HG03280 (cell line): Measurements from ENCODE around the gene DAP.
"Not testable (repeated sequence)": the region's sequence is repeated elsewhere in the genome, so short reads cannot be mapped to it uniquely, and the experiment has no call there.

Experiments used
- ATAC-seq: cut with Tn5 transposase; IDR thresholded peaks from one replicate; pipeline ENCODE4 v1.9.1; 2021; ENCODE audit warnings: mild to moderate bottlenecking, moderate library complexity; ENCODE audit not compliant: unreplicated experiment

The DAP gene

GRCh38 chr5:10735569-10736276 lies 25.3 kb downstream of the DAP start:
- peak; percentile 54 for ATAC-seq

GRCh38 chr5:10734832-10735523 lies 26.1 kb downstream of the DAP start:
- ATAC-seq: no peak

GRCh38 chr5:10734037-10734709 lies 26.9 kb downstream of the DAP start:
- no peak for ATAC-seq

GRCh38 chr5:10733426-10733825 lies 27.6 kb downstream of the DAP start:
- ATAC-seq: no peak

- ATAC-seq: no peak
These were observed 29.1 kb downstream of the DAP start for GRCh38 chr5:10731913-10732312.

GRCh38 chr5:10730043-10730351 lies 31.0 kb downstream of the DAP start:
- no peak for ATAC-seq

- ATAC-seq: no peak
These were observed 31.6 kb downstream of the DAP start for GRCh38 chr5:10729320-10730042.

GRCh38 chr5:10728679-10729078 lies 32.4 kb downstream of the DAP start:
- no peak for ATAC-seq

GRCh38 chr5:10727861-10728260 lies 33.2 kb downstream of the DAP start:
- ATAC-seq: no peak

GRCh38 chr5:10726913-10727517 lies 34.0 kb downstream of the DAP start:
- peak; percentile 72 for ATAC-seq

- ATAC-seq: peak; percentile 9
These were observed 34.7 kb downstream of the DAP start for GRCh38 chr5:10726179-10726912.

GRCh38 chr5:10725636-10726035 lies 35.4 kb downstream of the DAP start:
- ATAC-seq: no peak

- no peak for ATAC-seq
These were observed 36.1 kb downstream of the DAP start for GRCh38 chr5:10724781-10725507.

- no peak for ATAC-seq
These were observed 37.5 kb downstream of the DAP start for GRCh38 chr5:10723514-10723913.

- not testable (repeated sequence) for ATAC-seq
These were observed 40.3 kb downstream of the DAP start for GRCh38 chr5:10720766-10721165.

GRCh38 chr5:10719965-10720364 lies 41.1 kb downstream of the DAP start:
- ATAC-seq: no peak

- not testable (repeated sequence) for ATAC-seq
These were observed 42.4 kb downstream of the DAP start for GRCh38 chr5:10718617-10719016.

GRCh38 chr5:10716825-10717224 lies 44.2 kb downstream of the DAP start:
- ATAC-seq: not testable (repeated sequence)

GRCh38 chr5:10715605-10716290 lies 45.3 kb downstream of the DAP start:
- no peak for ATAC-seq
